HG03064 (cell line): Measurements from ENCODE around the gene PTPRF.
"Not testable (repeated sequence)": the region's sequence is repeated elsewhere in the genome, so short reads cannot be mapped to it uniquely, and the experiment has no call there.

Source experiments
- ATAC-seq: cut with Tn5 transposase; IDR thresholded peaks from one replicate; pipeline ENCODE4 v1.9.1; 2021; ENCODE audit warnings: low read depth; ENCODE audit not compliant: unreplicated experiment

PTPRF gene

GRCh38 chr1:43530483-43531106 lies at the start of gene PTPRF:
Gene PTPRF, plus strand, starts transcription at chr1:43530883. Its CDS starts 14,193 bp downstream, at chr1:43545076.
- no peak for ATAC-seq

GRCh38 chr1:43481491-43481890 lies 49.2 kb upstream of the PTPRF start:
- no peak for ATAC-seq

DNA sequence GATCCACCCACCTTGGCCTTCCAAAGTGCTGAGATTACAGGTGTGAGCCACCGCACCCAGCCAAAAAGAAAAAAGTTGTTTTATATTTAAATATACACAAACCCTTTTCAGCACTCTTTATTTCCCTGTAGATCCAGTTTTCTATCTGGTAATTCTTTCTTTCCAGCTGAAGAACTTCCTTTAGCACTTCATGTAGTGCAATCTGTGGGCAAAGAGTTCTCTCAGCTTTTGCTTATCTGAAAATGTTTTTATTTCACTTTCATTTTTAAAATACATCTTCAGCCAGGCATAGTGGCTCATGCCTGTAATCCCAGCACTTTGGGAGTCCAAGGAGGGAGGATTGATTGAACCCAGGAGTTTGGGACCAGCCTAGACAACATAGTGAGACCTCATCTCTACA lies 48.5 kb upstream of the PTPRF start:
- no peak for ATAC-seq

- no peak for ATAC-seq
Measured at GRCh38 chr1:43484367-43484766, 46.3 kb upstream of the PTPRF start.

DNA sequence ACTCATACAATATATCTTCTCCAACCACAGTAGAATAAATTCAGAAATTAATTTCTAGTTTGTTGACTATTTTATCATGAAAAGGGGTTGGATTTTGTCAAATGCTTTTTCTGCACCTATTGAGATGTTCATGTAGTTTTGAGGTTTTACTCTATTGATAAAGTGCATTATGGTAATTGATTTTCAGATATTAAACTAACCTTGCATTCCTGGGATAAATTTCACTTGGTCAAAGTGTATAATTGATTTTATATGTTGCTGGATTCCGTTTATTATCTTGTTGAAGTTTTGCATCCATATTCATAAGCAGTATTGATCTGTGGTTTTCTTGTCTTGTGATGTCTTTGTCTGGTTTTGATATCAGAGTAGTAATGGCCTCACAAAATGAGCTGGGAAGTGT lies 42.5 kb upstream of the PTPRF start:
- no peak for ATAC-seq

DNA sequence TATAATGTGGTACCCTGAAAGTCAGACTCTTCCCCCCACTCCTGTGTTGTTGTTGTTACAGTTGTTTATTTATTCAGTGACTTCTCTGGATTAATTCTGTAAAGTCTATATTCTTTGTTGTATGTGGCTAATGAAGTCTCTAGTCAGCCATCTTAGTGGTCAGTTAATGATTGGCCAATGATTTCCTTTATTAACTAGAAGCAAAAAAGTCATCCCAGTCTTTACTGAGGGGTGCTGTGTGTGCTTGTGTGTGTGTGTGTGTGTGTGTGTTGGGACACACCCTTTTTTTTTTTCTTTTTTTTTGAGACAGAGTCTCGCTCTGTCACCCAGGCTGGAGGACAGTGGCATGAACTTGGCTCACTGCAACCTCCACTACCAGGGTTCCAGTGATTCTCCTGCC lies 39.6 kb upstream of the PTPRF start:
- no peak for ATAC-seq

GRCh38 chr1:43492826-43493225 lies 37.9 kb upstream of the PTPRF start:
- ATAC-seq = no peak

DNA sequence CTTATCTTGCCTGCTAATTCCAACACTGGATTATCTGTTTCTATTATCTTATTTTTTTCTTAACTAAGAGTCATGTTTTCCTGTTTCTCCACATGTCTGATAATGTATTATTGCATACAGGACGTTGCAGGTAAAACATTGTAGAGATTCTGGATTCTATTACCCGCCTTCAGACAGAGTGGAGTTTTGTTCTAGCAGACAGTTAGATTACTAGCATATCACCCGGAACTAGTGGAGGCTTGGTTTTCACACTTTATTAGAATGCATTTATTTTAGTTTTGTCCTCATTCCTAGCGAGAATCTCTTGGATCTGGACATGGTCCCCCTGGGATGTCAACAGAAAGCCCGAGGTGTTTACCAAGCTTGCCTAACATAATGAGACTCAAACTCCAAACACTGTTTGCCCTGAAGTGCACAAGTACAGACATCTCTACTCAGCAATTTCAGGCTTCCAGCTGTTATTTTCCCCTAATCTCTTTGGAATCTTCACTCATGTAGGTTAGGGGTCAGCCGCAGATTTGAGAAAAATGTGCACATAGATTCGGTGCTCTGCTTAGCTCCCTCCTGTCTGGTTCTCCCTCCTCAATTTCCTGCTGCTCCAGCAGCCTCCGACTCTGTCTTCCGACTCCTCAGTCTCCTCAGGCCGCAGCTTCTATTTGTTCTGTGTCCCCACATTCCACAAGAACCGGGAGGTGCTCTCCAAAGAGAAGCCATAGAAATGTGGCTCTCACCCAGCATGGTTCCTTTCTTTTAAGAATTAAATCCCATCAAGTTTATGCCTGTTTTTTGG lies 36.8 kb upstream of the PTPRF start:
- ATAC-seq = no peak

- ATAC-seq = no peak
Measured at GRCh38 chr1:43495204-43495603, 35.5 kb upstream of the PTPRF start.

DNA sequence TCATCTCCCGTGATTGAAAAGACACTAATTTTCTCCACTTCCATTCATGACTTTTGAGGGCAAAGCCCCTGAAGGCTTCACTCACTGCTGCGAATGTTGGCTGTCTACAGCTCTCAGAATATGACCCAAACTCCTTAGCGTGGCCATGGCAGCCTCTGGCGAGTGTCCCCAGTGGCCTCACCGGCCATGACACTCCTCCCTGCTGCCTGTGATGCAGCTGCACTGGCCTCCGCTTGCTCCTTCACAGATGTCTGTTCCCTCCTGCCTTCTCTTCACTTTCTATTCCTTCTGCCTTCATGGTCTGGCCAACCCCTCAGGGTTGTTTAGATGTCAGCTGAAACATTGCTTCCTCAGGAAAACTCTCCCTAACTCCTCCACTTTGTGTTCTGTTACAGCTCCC lies 30.8 kb upstream of the PTPRF start:
- ATAC-seq = no peak

DNA sequence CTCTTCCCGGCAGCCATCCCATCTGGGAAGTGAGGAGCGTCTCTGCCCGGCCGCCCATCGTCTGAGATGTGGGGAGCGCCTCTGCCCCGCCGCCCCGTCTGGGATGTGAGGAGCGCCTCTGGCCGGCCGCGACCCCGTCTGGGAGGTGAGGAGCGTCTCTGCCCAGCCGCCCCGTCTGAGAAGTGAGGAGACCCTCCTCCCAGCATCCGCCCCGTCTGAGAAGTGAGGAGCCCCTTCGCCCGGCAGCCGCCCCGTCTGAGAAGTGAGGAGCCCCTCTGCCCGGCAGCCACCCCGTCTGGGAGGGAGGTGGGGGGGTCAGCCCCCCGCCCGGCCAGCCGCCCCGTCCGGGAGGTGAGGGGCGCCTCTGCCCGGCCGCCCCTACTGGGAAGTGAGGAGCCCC lies 28.9 kb upstream of the PTPRF start:
- not testable (repeated sequence) for ATAC-seq

- no peak for ATAC-seq
Measured at GRCh38 chr1:43503534-43503933, 27.1 kb upstream of the PTPRF start.

- ATAC-seq = no peak
Measured at GRCh38 chr1:43505077-43505780, 25.5 kb upstream of the PTPRF start.

GRCh38 chr1:43506233-43506632 lies 24.4 kb upstream of the PTPRF start:
- ATAC-seq = no peak

DNA sequence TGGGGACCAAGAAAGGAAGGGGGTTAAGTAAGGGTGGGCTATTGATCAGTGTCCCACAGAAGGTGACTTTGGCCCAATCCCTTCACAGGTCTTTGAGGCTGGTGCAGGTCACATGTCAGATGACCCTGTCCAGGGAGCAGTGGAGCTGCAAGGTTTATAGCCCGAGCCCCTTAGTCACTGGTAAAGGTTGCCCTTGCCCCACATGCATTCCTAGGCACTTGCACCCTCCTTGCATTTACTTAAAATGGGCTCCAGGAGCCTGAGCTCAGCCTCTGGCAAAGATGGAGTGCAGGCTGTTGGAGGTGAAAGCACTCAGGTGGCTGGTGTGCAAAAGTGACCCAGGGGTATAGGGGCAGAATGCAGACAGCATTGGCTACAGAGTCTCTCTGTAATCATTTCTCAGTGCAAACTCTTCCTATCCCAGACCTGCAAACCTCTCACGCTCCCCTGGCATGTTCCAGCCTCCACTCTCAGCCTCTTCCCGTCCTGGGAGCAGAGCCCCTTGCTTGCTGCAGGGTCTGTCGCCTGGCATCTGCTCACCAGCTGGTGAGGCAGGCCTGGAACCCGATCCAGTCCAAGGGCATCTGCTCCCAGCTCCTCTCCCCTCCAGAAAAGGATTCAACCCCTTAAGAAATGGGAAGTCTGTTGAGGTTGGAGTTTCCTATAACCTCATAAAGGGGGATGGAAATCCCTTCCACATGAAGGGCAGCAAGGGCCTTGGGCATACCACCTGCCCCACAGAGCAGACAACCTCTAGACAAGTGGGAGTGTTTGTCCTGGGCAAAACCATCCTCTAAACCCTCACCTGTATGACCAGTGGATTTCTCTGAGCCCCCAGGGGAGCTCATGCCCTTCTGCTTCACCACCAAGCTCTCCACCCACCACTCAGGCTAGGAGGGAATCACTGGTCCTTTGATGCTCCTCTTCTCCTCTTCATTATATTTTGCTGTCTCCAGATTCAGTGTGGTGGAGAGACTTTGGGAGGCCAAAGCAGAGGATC lies 23.1 kb upstream of the PTPRF start:
- no peak for ATAC-seq

DNA sequence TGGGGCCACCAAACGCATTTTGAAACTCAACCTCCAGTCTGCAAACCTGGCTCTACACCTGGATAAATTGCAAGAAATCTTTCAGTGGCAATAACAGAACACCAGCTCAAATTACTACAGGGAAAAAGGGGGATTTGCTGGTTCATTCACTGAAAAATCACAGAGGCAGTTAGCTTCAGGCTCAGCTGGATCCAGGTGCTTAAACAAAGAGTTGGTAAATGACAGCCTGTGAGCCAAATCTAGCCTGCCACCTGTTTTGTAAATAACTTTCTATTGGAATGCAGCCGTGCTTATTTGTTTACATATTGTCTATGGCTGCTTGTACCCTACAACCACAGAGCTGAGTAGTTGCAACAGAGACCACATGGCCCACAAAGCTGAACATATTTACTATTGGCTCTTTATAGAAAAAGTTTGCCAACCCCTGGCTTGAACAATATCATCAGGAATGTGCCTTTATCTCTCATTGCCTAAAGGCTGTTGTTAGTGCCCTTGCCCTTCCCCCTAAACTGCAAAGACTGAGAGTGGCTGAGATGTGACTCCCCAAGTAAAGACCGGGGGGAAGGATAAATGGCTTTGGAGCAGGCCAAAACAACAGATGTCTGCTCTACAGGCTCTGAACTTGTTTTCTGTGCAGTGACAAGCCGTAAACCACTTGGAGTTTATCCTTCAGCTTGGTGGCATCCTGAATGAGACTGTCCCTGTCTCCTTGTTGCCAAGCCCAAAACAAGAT lies 21.5 kb upstream of the PTPRF start:
- no peak for ATAC-seq

GRCh38 chr1:43509740-43510375 lies 20.8 kb upstream of the PTPRF start:
- ATAC-seq = no peak

- ATAC-seq = no peak
Measured at GRCh38 chr1:43510621-43511020, 20.1 kb upstream of the PTPRF start.

DNA sequence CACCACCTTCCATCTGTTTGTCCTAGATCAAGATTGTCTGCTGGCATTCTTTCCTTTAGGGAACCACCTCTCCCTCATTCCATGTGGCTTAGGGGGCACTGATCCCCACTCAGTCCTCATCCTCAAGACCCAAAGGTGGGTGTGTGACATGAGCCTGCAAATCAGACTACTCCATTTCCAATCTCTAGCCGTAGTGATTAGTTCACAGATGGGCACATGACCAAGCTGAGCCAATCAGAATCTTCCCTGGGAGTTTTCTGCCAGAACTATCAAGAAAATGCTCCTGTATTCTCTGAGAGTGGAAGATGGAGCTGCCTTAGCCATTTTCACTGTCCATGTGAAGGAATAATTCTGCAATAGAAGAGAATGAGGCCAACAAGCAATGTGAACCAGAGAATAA lies 19.3 kb upstream of the PTPRF start:
- no peak for ATAC-seq
